K562 (cell line): ENCODE results near the gene TSPAN32. TPM values are rescaled to one million over a fixed set of nuclear protein-coding genes. Genes with fewer than 3 reads are reported as not detected.

Source experiments
- ARID3A ChIP-seq: IDR thresholded peaks from 2 replicates; pipeline ENCODE4 v1.6.1; 2012; ENCODE audit warnings: low read depth, low read length, improper control_type of control experiment, borderline replicate concordance
- BRD9 ChIP-seq: fragments of 450-650 bp; IDR thresholded peaks from 2 replicates; pipeline ENCODE4 v1.6.1; 2018; ENCODE audit warnings: low read depth; ENCODE audit not compliant: partially characterized antibody
- BRF2 ChIP-seq: IDR thresholded peaks from 3 replicates; pipeline ENCODE4 v1.6.1; 2011; ENCODE audit warnings: borderline replicate concordance, mild to moderate bottlenecking; ENCODE audit not compliant: insufficient read length, insufficient read depth
- CGGBP1 ChIP-seq: fragments of 250-450 bp; sonication (Bioruptor Pico); IDR thresholded peaks from 2 replicates; pipeline ENCODE4 v1.9.0; 2021; ENCODE audit warnings: mild to moderate bottlenecking
- E2F1 ChIP-seq: sonication (generic); formaldehyde crosslinking; IDR thresholded peaks from 2 replicates; pipeline ENCODE4 v1.8.1; 2023; ENCODE audit warnings: mild to moderate bottlenecking, missing genetic modification reagents, moderate library complexity
- FOXJ2 ChIP-seq: fragments of 200-800 bp; sonication (Bioruptor generic); IDR thresholded peaks from 2 replicates; pipeline ENCODE4 v1.6.1; 2016; ENCODE audit warnings: missing genetic modification characterization, missing compliant biosample characterization
- HDAC3 ChIP-seq: fragments of 450-650 bp; IDR thresholded peaks from 2 replicates; pipeline ENCODE4 v1.6.1; 2018; ENCODE audit warnings: borderline replicate concordance, mild to moderate bottlenecking, moderate library complexity; ENCODE audit not compliant: partially characterized antibody
- IRF2 ChIP-seq: sonication (generic); formaldehyde crosslinking; IDR thresholded peaks from 2 replicates; pipeline ENCODE4 v1.8.1; 2022; ENCODE audit warnings: mild to moderate bottlenecking, missing genetic modification reagents
- MCM7 ChIP-seq, 2 experiments: fragments of 450-650 bp; IDR thresholded peaks; 2 replicates each; pipeline ENCODE4 v1.6.1; 2016 to 2018
- PHF20 ChIP-seq: fragments of 450-650 bp; IDR thresholded peaks from 2 replicates; pipeline ENCODE4 v1.6.1; 2018; ENCODE audit not compliant: partially characterized antibody
- RAD51 ChIP-seq: fragments of 450-650 bp; IDR thresholded peaks from 2 replicates; pipeline ENCODE4 v1.7.1; 2016; ENCODE audit warnings: low read depth, mild to moderate bottlenecking, borderline replicate concordance
- SRSF9 ChIP-seq: fragments of 200-400 bp; formaldehyde crosslinking; IDR thresholded peaks from 2 replicates; pipeline ENCODE4 v1.6.1; 2017; ENCODE audit warnings: low read depth, low read length, borderline replicate concordance
- STAT5A ChIP-seq: IDR thresholded peaks from 2 replicates; pipeline ENCODE4 v1.6.1; 2012; ENCODE audit warnings: low read length, inconsistent platforms, borderline replicate concordance
- THAP7 ChIP-seq: fragments of 250-450 bp; sonication (Bioruptor Pico); IDR thresholded peaks from 2 replicates; pipeline ENCODE4 v1.5.0; 2021
- THRA ChIP-seq: fragments of 450-650 bp; IDR thresholded peaks from 2 replicates; pipeline ENCODE4 v1.6.1; 2017; ENCODE audit warnings: mild to moderate bottlenecking, moderate library complexity
- ZKSCAN3 ChIP-seq: fragments of 250-450 bp; sonication (Bioruptor Pico); IDR thresholded peaks from 2 replicates; pipeline ENCODE4 v1.4.0; 2020
- ZNF3 ChIP-seq: fragments of 250-450 bp; sonication (Bioruptor Pico); IDR thresholded peaks from 2 replicates; pipeline ENCODE4 v1.5.0; 2021; ENCODE audit warnings: mild to moderate bottlenecking, moderate library complexity
- ZNF431 ChIP-seq: sonication (generic); formaldehyde crosslinking; IDR thresholded peaks from 2 replicates; pipeline ENCODE4 v1.8.0; 2022; ENCODE audit warnings: mild to moderate bottlenecking, missing genetic modification reagents
- ZNF644 ChIP-seq: fragments of 200-800 bp; sonication (Bioruptor generic); IDR thresholded peaks from 2 replicates; pipeline ENCODE4 v1.6.1; 2016; ENCODE audit warnings: low read depth, missing genetic modification characterization, missing compliant biosample characterization
- ZNF717 ChIP-seq: fragments of 250-450 bp; sonication (Bioruptor Pico); IDR thresholded peaks from 2 replicates; pipeline ENCODE4 v1.5.0; 2021
- ZNF79 ChIP-seq: fragments of 250-450 bp; sonication (Bioruptor Pico); IDR thresholded peaks from 2 replicates; pipeline ENCODE4 v1.4.0; 2020; ENCODE audit warnings: low read depth, mild to moderate bottlenecking, moderate library complexity
- polyA plus RNA-seq, 8 experiments: library from polyadenylated mRNA; depleted of rRNA in 4 of 8; stranded (reverse) in 5 of 8; unstranded in 3 of 8; fragments of >200 nt; fragmentation: Nextera tagmentation in 2 of 8; fragmentation: Illumina TruSeq in 1 of 8; extraction: Ambion mirVana in 2 of 8; extraction: Trizol in 1 of 8; gene quantifications; 2 replicates each; pipeline versions ENCODE4 v1.2.1 to v1.2.3, GENCODE V29; 2011 to 2014; ENCODE audit warnings: inconsistent platforms in 1 of 8, missing spikeins in 1 of 8
- total RNA-seq, 7 experiments: library from RNA; depleted of rRNA in 6 of 7; stranded (reverse); fragments of >200 nt in 6 of 7; fragmentation: Illumina TruSeq in 2 of 7; extraction: Trizol in 2 of 7; gene quantifications; 2 replicates each; pipeline versions ENCODE4 v1.2.1 to v1.2.3, GENCODE V29; 2011 to 2021; ENCODE audit warnings: low replicate concordance in 1 of 7

The TSPAN32 gene
- total and polyA plus RNA-seq, 9 of the 15 experiments (the other 6 are each of a cell fraction or from before 2014, with no cell fraction given), result 0.21 to 7.3 (median 2.6) TPM

GRCh38 chr11:2303627-2304505, 2.1 kb downstream of the TSPAN32 start (continued):
- no peak for TF ChIP-seq BRF2
- TF ChIP-seq ZNF79 (CRISPR knock-in tag), result no peak
- no peak for TF ChIP-seq RAD51
- TF ChIP-seq ZNF717 (CRISPR knock-in tag), result no peak
- no peak for TF ChIP-seq THRA
- TF ChIP-seq E2F1 (CRISPR knock-in tag), result no peak
- TF ChIP-seq THAP7, result no peak
- TF ChIP-seq PHF20, result no peak
- TF ChIP-seq IRF2 (CRISPR knock-in tag), result no peak
- TF ChIP-seq HDAC3, result no peak
- no peak; the same call in 1 of the 2 replicates for TF ChIP-seq ZNF431 (CRISPR knock-in tag)
- TF ChIP-seq CGGBP1 (CRISPR knock-in tag), result no peak
- no peak for TF ChIP-seq ARID3A
- TF ChIP-seq BRD9, result no peak
- no peak for TF ChIP-seq ZKSCAN3 (CRISPR knock-in tag)
- TF ChIP-seq ZNF644 (tag), result peak; percentile 91
- no peak for TF ChIP-seq SRSF9
- no peak for TF ChIP-seq MCM7 (IDR thresholded peaks at IDR 0.05)
- peak; percentile 89 for TF ChIP-seq STAT5A
- no peak for TF ChIP-seq FOXJ2
- TF ChIP-seq ZNF3, result no peak
